HepG2 (cell line): ENCODE measurements around the gene MYO6. TPM values are rescaled to one million over a fixed set of nuclear protein-coding genes. Genes with fewer than 3 reads are reported as not detected.

Experiments used
- ATAC-seq: fragments of 200-7000 bp; cut with Tn5 transposase; 3 replicates; pipeline ENCODE4 v1.9.1; 2020; ENCODE audit warnings: mild to moderate bottlenecking, moderate library complexity
- BruUV-seq: library from RNA; stranded (reverse); fragments of 400-500 nt; replicated peaks from 2 replicates; lab custom pipeline; 2021; lab: Mats Ljungman, UMichigan
- CTCF ChIA-PET: fragments of 300-600 bp; formaldehyde crosslinking; extraction: SDS; loops from one replicate; lab custom pipeline; 2021; ENCODE audit warnings: low total read pairs, inconsistent platforms, low intra/inter-chr PET ratio; lab: Yijun Ruan, JAX
- POLR2A ChIA-PET: fragments of 350-600 bp; sonication (Branson Sonifier 250); formaldehyde crosslinking; loops from one replicate; lab custom pipeline; 2020; ENCODE audit warnings: antibody characterized with exemption, inconsistent platforms; lab: Yijun Ruan, JAX
- DNase-seq: peaks from one replicate; pipeline ENCODE4 v3.0.0-alpha.2; 2015; ENCODE audit warnings: low spot score
- FAIRE-seq: peaks from 3 replicates; lab custom pipeline; 2011; peaks lifted over from hg19 to GRCh38; lab: Jason Lieb, UNC
- H2AFZ ChIP-seq: one replicate; pipeline ENCODE4 v1.6.1; 2011; ENCODE audit warnings: low read length, inconsistent platforms
- H3K27ac ChIP-seq: fragments of 300-600 bp; 3 replicates; pipeline ENCODE4 v1.8.0; 2011; ENCODE audit warnings: mixed run types, mild to moderate bottlenecking, mixed read lengths, low read length, inconsistent platforms; ENCODE audit not compliant: insufficient read depth; ENCODE audit errors: extremely low read length
- H3K27me3 ChIP-seq, 2 experiments: fragments of 200-600 bp in 1 of 2; 2 replicates in 1 of 2; 3 replicates in 1 of 2; pipeline versions ENCODE4 v1.6.0 to v1.8.0; 2011; ENCODE audit warnings: low read length in 2 of 2, mild to moderate bottlenecking in 2 of 2, moderate library complexity in 2 of 2, inconsistent platforms in 1 of 2; ENCODE audit not compliant: insufficient read depth in 2 of 2, control insufficient read depth in 1 of 2
- H3K36me3 ChIP-seq, 2 experiments: fragments of 200-600 bp in 1 of 2; replicated peaks in 1 of 2; 2 replicates in 1 of 2; 3 replicates in 1 of 2; pipeline versions ENCODE4 v1.5.1 to v1.8.0; 2011; ENCODE audit warnings: low read length in 2 of 2, inconsistent platforms in 1 of 2; ENCODE audit not compliant: insufficient read depth in 2 of 2, control insufficient read depth in 1 of 2
- H3K4me1 ChIP-seq: 2 replicates; pipeline ENCODE4 v1.5.1; 2012; ENCODE audit warnings: low read length, inconsistent platforms; ENCODE audit not compliant: insufficient read depth
- H3K4me2 ChIP-seq: 2 replicates; pipeline ENCODE4 v1.6.0; 2011; ENCODE audit warnings: low read depth, low read length, inconsistent platforms
- H3K4me3 ChIP-seq, 3 experiments: fragments of 200-600 bp in 1 of 3; sonication (generic), shearing (Covaris generic) in 1 of 3; replicated peaks in 1 of 3; 2 replicates each; pipeline ENCODE4 v1.5.1; 2011 to 2016; ENCODE audit warnings: low read length in 3 of 3, inconsistent platforms in 2 of 3, low read depth in 2 of 3, mild to moderate bottlenecking in 2 of 3, control low read depth in 1 of 3, mixed read lengths in 1 of 3; ENCODE audit not compliant: insufficient read depth in 1 of 3
- H3K79me2 ChIP-seq: one replicate; pipeline ENCODE4 v1.6.1; 2011; ENCODE audit warnings: low read length, inconsistent platforms; ENCODE audit not compliant: insufficient read depth
- H3K9ac ChIP-seq: 2 replicates; pipeline ENCODE4 v1.6.0; 2011; ENCODE audit warnings: mild to moderate bottlenecking, low read depth, low read length, inconsistent platforms; ENCODE audit not compliant: insufficient read depth
- H3K9me3 ChIP-seq: 2 replicates; pipeline ENCODE4 v1.5.1; 2012; ENCODE audit warnings: mild to moderate bottlenecking, low read length
- H4K20me1 ChIP-seq: 2 replicates; pipeline ENCODE4 v1.6.0; 2011; ENCODE audit warnings: inconsistent platforms, mild to moderate bottlenecking, low read length, moderate library complexity; ENCODE audit not compliant: insufficient read depth
- CAMTA2 ChIP-seq: sonication (generic); formaldehyde crosslinking; IDR thresholded peaks from 2 replicates; pipeline ENCODE4 v1.4.0; 2020; ENCODE audit warnings: mild to moderate bottlenecking, missing genetic modification reagents, borderline replicate concordance
- NAIF1 ChIP-seq: sonication (generic); formaldehyde crosslinking; IDR thresholded peaks from 2 replicates; pipeline ENCODE4 v1.5.0; 2020; ENCODE audit warnings: mild to moderate bottlenecking, missing genetic modification reagents, borderline replicate concordance
- RXRB ChIP-seq: IDR thresholded peaks from 2 replicates; pipeline ENCODE4 v1.6.1; 2016; ENCODE audit warnings: borderline replicate concordance, missing genetic modification reagents, missing compliant biosample characterization
- SIN3A ChIP-seq: IDR thresholded peaks from 2 replicates; pipeline ENCODE4 v1.6.1; 2011; ENCODE audit warnings: low read depth, mild to moderate bottlenecking, control low read depth, low read length, borderline replicate concordance
- SSRP1 ChIP-seq: IDR thresholded peaks from 2 replicates; pipeline ENCODE4 v1.6.1; 2016; ENCODE audit warnings: control low read depth
- ZBTB40 ChIP-seq, 2 experiments: fragments of 450-650 bp in 1 of 2; sonication (generic) in 1 of 2; formaldehyde crosslinking in 1 of 2; IDR thresholded peaks; 2 replicates each; pipeline versions ENCODE4 v1.6.1 to v1.8.0; 2016 to 2022; ENCODE audit warnings: antibody characterized with exemption in 1 of 2, mild to moderate bottlenecking in 1 of 2, missing genetic modification reagents in 1 of 2
- ZNF10 ChIP-seq: sonication (generic); formaldehyde crosslinking; IDR thresholded peaks from 2 replicates; pipeline ENCODE4 v1.4.0; 2020; ENCODE audit warnings: mild to moderate bottlenecking, low read depth, missing genetic modification reagents, borderline replicate concordance
- ZNF326 ChIP-seq: sonication (generic); formaldehyde crosslinking; IDR thresholded peaks from 2 replicates; pipeline ENCODE4 v1.4.0; 2020; ENCODE audit warnings: missing genetic modification reagents, borderline replicate concordance
- ZNF674 ChIP-seq: sonication (generic); formaldehyde crosslinking; IDR thresholded peaks from 2 replicates; pipeline ENCODE4 v1.5.0; 2020; ENCODE audit warnings: low read depth, mild to moderate bottlenecking, missing genetic modification reagents
- ZSCAN5A ChIP-seq: sonication (generic); formaldehyde crosslinking; IDR thresholded peaks from 2 replicates; pipeline ENCODE4 v1.8.0; 2022; ENCODE audit warnings: mild to moderate bottlenecking, missing genetic modification reagents, borderline replicate concordance
- WGBS: methylation state at CpG from one replicate; pipeline ENCODE4 v1.1.6; 2017; ENCODE audit warnings: low lambda C conversion rate; 5-methylcytosine and 5-hydroxymethylcytosine counted together
- in situ Hi-C: cut with HindIII; loops from 2 replicates; pipeline ENCODE4 v1.10.0; 2017; ENCODE audit warnings: low pct_unique_long_range_greater_than_20kb; ENCODE audit not compliant: extremely low pct_ligation_motif_present
- intact Hi-C: fragments of 100-400 bp; cut with micrococcal nuclease; formaldehyde crosslinking; loops from one replicate; pipeline ENCODE4 v1.10.0; 2022; ENCODE audit not compliant: unreplicated experiment
- polyA plus RNA-seq, 8 experiments: library from polyadenylated mRNA; depleted of rRNA in 3 of 8; stranded (reverse) in 7 of 8; unstranded in 1 of 8; fragments of >200 nt; fragmentation: Illumina TruSeq in 4 of 8; extraction: Trizol in 4 of 8; gene quantifications; 2 replicates each; pipeline versions ENCODE4 v1.2.1 to v1.2.3, GENCODE V29; 2011 to 2016; ENCODE audit warnings: low read depth in 4 of 8, missing spikeins in 1 of 8, mixed read lengths in 1 of 8; ENCODE audit not compliant: insufficient read depth in 1 of 8
- total RNA-seq, 5 experiments: library from RNA; depleted of rRNA; stranded (reverse); fragments of >200 nt; fragmentation: Illumina TruSeq; extraction: Trizol; gene quantifications; 2 replicates each; pipeline ENCODE4 v1.2.3, GENCODE V29; 2016; ENCODE audit warnings: low read depth in 1 of 5

Gene MYO6
- total and polyA plus RNA-seq, 2 of the 13 experiments (the other 11 are each of a cell fraction or from before 2014, with no cell fraction given) = 5.4 to 7.5 TPM

- TF ChIP-seq SIN3A (no peak), ZNF10 (no peak), NAIF1 (CRISPR knock-in tag) (no peak), ZSCAN5A (CRISPR knock-in tag) (no peak), ZNF674 (CRISPR knock-in tag) (no peak)
Measured at GRCh38 chr6:75818098-75818855, 69.2 kb downstream of the MYO6 start (continued).

GRCh38 chr6:75819776-75820487, 70.9 kb downstream of the MYO6 start:
- ChIA-PET CTCF (no interaction called here), POLR2A (no interaction called here)
- Histone ChIP-seq H2AFZ (no peak overlapping the region), H3K4me2 (no peak overlapping the region), H3K27me3 (no peaks in the 10 kb centered on the region; a peak in 1 of 5 replicates), H3K9me3 (no peaks in the 10 kb centered on the region), H3K27ac (no peak overlapping the region), H3K79me2 (no peaks in the 10 kb centered on the region), H4K20me1 (no peaks in the 10 kb centered on the region), H3K36me3 (no peaks in the 10 kb centered on the region), H3K9ac (no peak overlapping the region), H3K4me3 (no peak overlapping the region), H3K4me1 (peaks cover 7% of the 10 kb centered on the region)
- 98% methylated on average over 5 of the region's 5 CpGs for WGBS
- ATAC-seq (peak; percentile 50; the same call in 2 of the 3 replicates), FAIRE-seq (no peak), DNase-seq (no peak)
- BruUV-seq = no TSS peak
- in situ Hi-C loops = no loop called here
- intact Hi-C loops = no loop called here
- no peak for TF ChIP-seq ZBTB40 (IDR thresholded peaks at IDR 0.05)
- TF ChIP-seq ZBTB40 (CRISPR knock-in tag; IDR thresholded peaks at IDR 0.05) = no peak
- TF ChIP-seq ZNF326 (CRISPR knock-in tag) = no peak
- no peak for TF ChIP-seq RXRB (CRISPR knock-in tag)
- no peak for TF ChIP-seq CAMTA2 (CRISPR knock-in tag)
- TF ChIP-seq SSRP1 (CRISPR knock-in tag) = no peak
